C4-2B (cell line): ENCODE results near the gene SLC9A7.

Source experiments
- ZFX ChIP-seq: fragments of 450-650 bp; IDR thresholded peaks from 2 replicates; pipeline ENCODE4 v1.6.1; 2017
- TF ChIP-seq, protein P1 (sequence below): fragments of 450-650 bp; conservative IDR thresholded peaks from 2 replicates; pipeline ENCODE4 v1.5.1; 2017; ENCODE audit warnings: mild to moderate bottlenecking

DNA sequence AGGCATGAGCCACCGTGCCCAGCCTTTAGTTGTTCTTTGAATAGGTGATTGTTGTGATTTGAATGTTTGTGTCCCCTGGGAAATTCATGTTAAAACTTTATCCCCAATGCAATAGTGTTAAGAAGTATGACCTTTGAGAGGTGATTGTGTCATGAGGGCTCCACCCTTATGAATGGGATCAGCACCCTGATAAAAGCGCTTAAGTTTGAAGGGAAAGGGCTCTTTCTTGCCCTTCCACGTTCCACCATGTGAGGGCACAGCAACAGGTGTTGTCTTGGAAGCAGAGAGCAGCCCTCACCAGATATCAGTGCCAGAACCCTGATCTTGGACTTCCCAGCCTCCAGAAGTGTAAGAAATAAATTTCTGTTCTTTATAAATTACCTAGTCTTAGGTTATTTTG, 44.2 kb upstream of the SLC9A7 start:
- TF ChIP-seq, protein P1, sequence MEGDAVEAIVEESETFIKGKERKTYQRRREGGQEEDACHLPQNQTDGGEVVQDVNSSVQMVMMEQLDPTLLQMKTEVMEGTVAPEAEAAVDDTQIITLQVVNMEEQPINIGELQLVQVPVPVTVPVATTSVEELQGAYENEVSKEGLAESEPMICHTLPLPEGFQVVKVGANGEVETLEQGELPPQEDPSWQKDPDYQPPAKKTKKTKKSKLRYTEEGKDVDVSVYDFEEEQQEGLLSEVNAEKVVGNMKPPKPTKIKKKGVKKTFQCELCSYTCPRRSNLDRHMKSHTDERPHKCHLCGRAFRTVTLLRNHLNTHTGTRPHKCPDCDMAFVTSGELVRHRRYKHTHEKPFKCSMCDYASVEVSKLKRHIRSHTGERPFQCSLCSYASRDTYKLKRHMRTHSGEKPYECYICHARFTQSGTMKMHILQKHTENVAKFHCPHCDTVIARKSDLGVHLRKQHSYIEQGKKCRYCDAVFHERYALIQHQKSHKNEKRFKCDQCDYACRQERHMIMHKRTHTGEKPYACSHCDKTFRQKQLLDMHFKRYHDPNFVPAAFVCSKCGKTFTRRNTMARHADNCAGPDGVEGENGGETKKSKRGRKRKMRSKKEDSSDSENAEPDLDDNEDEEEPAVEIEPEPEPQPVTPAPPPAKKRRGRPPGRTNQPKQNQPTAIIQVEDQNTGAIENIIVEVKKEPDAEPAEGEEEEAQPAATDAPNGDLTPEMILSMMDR, result peak; percentile 32
- no peak for TF ChIP-seq ZFX
